ENCODE results near the gene BCL6.

DNA sequence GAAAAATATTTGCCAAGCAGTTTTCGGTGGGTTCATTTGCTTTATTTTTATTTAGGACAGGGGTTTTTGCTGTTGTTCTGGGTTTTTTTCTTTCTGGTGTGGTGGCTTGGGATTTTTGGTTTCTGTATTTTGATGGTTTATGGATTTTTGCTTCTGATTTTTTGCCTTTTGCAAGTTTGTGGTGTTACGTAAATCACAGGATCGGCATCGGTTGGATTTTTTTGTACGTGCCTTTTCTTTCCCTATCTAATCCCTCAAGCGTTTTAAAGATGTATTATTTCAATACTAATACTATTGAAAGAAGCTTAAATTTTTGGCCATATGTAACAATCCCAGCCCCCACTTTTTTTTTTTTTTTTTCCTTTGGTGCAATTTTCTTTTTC lies 782 bp upstream of the BCL6 start:
- TF ChIP-seq, protein P1, sequence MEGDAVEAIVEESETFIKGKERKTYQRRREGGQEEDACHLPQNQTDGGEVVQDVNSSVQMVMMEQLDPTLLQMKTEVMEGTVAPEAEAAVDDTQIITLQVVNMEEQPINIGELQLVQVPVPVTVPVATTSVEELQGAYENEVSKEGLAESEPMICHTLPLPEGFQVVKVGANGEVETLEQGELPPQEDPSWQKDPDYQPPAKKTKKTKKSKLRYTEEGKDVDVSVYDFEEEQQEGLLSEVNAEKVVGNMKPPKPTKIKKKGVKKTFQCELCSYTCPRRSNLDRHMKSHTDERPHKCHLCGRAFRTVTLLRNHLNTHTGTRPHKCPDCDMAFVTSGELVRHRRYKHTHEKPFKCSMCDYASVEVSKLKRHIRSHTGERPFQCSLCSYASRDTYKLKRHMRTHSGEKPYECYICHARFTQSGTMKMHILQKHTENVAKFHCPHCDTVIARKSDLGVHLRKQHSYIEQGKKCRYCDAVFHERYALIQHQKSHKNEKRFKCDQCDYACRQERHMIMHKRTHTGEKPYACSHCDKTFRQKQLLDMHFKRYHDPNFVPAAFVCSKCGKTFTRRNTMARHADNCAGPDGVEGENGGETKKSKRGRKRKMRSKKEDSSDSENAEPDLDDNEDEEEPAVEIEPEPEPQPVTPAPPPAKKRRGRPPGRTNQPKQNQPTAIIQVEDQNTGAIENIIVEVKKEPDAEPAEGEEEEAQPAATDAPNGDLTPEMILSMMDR (conservative IDR thresholded peaks at IDR 0.05; ENCODE audit: low read length) = no peak
- TF ChIP-seq EZH2phosphoT487 (IDR thresholded peaks at IDR 0.05; ENCODE audit: borderline replicate concordance) = no peak
